Activated CD4-positive, alpha-beta T cell treated with anti-CD3 and anti-CD28 coated beads, Interleukin-2, amount 50 U/mL, for 48 hours (primary cell): ENCODE data around the gene CFAP410.

ENCODE experiments used
- DNase-seq, 2 experiments: peaks; one replicate each; pipeline ENCODE4 v3.0.0-alpha.2; 2020

The CFAP410 gene

DNA sequence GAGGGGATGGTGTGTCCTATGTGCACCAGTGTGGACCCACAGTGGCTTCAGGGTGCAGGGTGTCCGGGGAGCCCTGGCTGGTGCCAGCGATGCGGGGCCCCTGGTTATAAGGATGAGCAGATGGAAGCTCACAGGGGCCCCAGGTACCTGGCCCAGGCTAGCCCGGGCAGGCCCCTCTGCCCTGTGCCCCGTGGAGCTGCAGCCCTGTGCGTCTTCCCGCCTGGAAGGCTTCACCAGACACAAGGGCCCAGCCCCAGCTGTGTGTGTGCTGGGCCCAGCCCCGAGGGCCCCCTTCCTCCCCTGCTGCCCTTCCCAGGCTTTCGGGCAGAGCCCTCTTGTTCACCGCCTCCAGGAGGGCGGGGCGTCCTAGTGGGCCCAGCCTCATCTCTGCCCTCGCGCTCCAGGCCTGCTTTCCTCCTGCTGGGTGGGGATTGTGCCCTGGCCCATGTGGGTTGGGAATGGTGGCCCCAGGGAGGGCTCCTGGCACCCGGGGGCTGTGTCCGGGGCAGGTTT is 23.4 kb downstream of the CFAP410 start:
- no peak for DNase-seq

DNA sequence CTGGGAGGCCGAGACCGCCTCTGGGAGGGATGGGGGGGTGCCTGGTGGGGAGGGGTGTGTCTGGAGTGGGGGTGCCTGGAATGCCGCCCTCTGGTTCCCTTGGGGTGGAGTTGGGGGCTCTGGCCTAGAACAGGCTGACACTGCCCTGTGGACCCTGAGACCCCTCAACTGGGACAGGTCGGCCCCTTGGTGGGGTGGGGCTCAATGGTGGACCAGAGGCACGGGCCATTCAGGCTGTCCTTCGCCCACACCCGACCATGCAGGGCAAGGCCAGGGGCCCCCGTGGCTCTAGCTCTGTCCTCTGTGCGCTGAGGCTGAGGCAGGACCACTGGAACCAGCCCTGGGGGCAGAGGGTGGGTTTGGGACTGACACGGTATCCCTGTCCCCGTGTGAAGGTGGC is 24.6 kb downstream of the CFAP410 start:
- DNase-seq = no peak

- DNase-seq = no peak
These were observed 25.1 kb downstream of the CFAP410 start for GRCh38 chr21:44314128-44314527.

DNA sequence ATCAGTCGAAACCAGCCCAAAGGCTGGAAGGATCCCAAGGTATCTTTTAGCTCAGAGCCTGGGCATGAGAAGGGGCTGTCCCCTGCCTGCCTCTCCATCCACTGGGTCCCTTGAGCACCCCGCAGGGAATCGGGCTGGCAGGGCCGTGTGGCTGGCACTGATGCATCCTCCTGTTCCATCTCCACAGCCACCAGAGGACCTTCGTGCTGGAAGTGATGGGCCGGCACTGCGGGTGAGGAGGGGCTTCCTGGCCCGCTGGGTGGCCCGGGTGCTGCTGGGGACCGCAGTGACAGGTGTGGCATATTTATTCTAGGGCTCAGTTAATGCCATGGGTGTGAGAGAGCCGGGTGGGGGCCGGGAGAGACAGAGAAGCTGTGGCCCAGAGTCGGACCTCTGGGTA is 25.7 kb downstream of the CFAP410 start:
- no peak for DNase-seq

DNA sequence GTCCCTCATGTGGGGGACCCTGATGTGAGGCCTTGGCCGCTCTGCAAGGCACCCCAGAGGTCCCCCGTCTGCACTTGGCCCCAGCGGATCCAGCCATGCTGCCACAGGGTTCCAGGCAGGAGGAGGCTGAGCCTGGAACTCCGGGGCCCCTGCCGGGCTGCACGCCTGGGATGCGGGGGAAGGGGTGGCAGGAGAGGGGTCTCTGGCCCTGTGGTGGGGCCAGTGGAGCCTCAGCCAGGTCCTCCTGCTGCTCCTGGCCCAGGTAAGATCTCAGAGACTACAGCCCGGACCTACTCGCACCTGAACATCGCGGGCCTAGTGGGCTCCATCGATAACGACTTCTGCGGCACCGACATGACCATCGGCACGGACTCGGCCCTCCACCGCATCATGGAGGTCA is 26.5 kb downstream of the CFAP410 start:
- no peak for DNase-seq

DNA sequence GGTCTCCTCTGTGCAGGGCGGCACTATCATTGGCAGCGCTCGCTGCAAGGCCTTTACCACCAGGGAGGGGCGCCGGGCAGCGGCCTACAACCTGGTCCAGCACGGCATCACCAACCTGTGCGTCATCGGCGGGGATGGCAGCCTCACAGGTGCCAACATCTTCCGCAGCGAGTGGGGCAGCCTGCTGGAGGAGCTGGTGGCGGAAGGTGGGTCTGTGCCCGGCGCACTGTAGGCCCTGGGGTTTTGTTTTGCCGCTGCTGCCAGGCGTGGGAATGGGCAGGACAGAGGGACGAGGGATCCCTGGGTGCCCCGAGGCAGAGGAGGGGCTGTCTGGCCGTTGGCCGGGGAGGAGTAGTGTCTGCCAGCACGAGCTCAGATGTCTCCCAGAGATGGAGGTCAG is 27.1 kb downstream of the CFAP410 start:
- no peak for DNase-seq

DNA sequence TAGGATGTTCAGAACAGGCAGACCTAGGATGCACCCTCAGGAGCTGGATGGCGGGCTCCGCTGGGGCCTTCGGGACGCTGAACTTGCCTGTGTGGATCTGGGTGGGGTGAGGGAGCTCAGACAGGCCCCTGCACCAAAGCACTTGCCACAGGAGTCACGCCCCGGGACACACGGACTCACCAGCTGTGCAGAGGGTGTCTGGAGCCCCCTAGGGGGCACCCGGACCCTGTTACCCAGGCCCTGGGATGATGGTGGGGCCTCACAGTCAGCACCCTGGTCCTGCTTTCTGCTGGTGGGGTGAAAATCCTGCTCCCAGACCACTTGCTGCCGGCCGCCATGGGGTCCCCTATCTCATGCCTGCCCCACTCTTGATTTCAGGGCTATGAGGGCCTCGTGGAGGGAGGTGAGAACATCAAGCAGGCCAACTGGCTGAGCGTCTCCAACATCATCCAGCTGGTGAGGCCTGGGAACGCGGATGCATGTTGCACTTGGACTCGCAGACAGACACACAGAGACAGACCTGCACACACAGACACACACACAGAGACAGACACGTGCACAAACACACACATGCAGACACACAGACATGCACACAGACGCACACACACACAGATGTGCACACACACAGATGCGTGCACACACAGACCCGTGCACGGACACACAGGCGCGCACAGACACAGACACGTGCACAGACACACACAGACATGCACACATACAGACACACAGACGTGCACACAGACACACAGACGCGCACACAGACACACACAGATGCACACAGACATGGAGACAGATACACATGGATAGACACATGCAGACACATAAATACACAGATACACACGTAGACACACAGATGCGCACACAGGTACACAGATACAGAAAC is 28.3 kb downstream of the CFAP410 start:
- DNase-seq = no peak

GRCh38 chr21:44306936-44307704 is 32.1 kb downstream of the CFAP410 start:
- DNase-seq = no peak

- DNase-seq = no peak
These were observed 33.5 kb downstream of the CFAP410 start for GRCh38 chr21:44305691-44306090.

- DNase-seq = peak; percentile 48 to 56
These were observed 34.3 kb downstream of the CFAP410 start for GRCh38 chr21:44304877-44305293.

- DNase-seq = no peak
These were observed 35.1 kb downstream of the CFAP410 start for GRCh38 chr21:44304011-44304616.

DNA sequence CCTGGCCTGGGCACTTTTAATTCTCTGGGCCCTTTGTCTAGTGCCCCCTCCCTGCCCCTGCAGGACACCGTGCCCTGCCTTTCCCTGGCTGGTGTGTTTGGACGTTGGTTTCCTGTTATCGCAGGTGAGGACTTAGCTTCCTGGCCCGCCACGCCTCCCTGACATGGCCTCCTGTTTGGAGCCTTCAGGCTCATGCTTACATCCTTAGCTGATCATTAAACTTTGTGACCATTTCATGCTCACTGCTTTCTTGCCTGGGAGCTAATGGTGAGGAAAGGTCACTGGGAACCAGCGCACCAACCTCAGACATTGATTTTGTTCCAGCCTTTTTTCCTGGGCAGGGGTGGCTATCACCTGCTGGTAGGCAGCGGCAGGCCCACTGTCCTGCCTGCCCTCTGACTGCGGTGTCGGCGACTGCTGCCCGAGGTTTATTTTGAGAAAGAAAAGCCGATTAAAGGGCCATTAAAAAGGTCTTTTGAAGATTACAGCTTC is 35.7 kb downstream of the CFAP410 start:
- no peak for DNase-seq

DNA sequence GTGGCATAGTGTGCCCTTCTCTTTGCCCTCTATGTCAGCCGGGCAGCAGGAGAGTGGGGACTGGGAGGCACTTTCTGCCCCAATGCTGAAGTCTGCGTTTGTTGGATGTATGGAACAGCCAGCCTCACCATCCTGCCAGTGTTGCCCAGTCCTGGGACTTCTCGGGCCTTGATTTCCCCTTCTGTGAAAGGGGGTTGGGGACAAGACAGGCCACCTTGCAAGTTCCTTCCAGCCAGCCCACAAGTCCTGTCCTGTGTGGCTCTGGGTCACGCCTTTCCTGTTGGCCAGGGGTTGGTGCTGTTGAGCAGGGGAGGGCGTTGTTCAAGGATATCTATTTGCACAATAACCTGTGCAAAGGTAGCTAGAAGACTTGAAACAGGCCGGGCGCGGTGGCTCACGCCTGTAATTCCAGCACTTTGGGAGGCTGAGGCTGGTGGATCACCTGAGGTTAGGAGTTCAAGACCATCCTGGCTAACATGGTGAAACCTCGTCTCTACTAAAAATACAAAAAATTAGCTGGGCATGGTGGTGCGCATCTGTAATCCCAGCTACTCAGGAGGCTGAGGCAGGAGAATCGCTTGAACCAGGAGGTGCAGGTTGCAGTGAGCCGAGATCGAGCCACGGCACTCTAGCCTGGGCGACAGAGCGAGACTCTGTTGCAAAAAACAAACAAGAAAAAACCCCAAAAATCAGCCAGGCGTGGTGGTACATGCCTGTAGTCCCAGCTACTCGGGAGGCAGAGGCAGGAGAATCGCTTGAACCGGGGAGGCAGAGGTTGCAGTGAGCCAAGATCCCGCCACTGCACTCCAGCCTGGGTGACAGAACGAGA is 36.4 kb downstream of the CFAP410 start:
- peak in 1 of 2 experiments; percentile 21 for DNase-seq

DNA sequence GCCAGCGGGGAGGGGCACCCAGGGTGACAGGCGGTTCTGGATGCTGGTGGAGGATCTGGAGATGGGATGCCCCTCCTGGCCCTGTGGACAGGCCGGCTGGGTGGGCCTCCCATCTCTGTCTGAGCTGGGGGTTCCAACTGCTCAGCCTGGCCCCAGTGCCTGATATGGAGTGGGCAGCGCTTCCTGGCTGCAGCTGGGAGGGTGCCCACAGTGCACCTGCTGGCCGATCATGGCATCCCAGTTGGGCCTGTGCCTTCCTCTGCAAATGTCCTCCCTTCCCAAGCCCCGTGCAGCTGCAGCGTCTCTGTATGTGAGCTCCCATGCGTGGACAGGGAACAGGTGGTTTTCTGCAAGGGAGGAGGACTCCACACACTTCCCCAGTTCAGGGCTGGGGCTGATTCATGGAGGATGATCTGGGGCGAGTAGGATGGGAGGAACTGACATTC is 37.2 kb downstream of the CFAP410 start:
- no peak for DNase-seq

- no peak for DNase-seq
These were observed 38.0 kb downstream of the CFAP410 start for GRCh38 chr21:44301141-44301540.

GRCh38 chr21:44300262-44300959 is 38.8 kb downstream of the CFAP410 start:
- DNase-seq = peak; percentile 72 to 77

DNA sequence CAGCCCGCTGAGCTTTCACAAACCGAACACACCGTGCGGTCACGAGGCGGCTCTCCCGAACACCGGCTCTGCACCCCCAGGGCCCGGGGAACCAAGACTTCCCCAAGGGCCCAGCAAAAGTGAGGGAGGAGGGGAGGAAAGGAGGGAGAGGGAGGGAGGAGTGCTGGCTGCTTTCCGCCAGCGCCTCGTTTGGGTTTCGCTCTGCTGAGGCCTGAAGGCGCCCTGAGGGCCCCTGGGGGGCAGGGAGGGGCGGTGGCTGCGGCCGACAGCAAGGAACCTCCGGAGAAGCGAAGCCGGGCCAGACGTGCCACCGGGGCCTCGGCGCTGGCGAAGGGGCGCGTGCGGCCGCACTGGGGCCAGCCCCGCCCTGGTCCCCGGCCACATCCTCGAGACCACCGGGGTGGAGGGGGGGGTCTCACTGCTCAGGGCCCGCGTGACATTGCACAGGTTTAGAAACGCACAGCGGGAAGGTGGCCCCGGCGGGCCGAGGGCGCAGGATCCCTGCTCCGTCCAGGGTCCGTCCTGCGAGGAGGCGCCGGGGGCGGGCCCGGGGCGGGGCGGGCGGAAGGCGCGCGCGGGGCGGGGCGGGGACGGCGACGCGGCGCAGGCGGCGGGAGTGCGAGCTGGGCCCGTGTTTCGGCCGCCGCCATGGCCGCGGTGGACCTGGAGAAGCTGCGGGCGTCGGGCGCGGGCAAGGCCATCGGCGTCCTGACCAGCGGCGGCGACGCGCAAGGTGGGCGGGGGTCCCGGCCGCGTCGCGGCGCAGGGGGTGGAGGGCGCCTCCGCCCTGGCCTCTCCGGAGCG is 39.5 kb downstream of the CFAP410 start, which contains the start of gene PFKL:
Gene PFKL, plus strand, starts transcription at position 596 of the 804 bp plus-strand sequence. Its CDS starts 53 bp downstream, at position 649.
- DNase-seq = peak; percentile 70 to 78

DNA sequence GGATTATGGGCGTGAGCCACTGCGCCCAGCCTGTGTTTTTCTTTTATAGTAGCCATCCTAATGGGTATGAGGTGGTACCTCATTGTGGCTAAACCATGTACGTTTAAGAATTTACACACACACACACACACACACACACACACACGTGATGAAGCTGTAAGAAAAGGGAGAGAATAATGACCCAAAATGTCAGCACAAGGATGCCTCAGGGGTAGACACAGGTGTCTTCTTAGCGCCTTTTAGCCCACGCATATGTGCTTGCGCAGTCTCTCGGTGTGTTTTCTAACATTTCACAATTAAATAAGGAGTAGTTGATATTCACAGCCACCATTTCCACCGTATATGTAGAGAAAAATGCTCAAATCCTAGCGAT is 40.1 kb downstream of the CFAP410 start:
- DNase-seq = no peak

DNA sequence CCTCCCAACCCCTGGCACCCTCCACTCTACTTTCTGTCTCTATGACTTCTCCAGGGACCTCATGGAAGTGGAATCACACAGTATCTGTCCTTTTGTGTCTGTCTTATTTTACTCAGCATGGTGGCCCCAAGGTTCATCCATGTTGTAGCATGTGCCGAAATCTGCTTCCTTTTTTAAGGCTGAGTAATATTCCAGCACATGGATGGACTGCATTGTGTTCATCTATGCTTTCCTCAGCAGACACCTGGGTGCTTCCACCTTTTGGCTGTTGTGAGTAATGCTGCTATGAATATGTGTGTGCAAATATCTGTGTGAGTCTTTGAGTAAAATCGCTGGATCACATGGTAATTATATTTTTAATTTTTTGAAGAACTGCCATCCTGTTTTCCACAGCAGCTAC is 40.9 kb downstream of the CFAP410 start:
- no peak for DNase-seq

DNA sequence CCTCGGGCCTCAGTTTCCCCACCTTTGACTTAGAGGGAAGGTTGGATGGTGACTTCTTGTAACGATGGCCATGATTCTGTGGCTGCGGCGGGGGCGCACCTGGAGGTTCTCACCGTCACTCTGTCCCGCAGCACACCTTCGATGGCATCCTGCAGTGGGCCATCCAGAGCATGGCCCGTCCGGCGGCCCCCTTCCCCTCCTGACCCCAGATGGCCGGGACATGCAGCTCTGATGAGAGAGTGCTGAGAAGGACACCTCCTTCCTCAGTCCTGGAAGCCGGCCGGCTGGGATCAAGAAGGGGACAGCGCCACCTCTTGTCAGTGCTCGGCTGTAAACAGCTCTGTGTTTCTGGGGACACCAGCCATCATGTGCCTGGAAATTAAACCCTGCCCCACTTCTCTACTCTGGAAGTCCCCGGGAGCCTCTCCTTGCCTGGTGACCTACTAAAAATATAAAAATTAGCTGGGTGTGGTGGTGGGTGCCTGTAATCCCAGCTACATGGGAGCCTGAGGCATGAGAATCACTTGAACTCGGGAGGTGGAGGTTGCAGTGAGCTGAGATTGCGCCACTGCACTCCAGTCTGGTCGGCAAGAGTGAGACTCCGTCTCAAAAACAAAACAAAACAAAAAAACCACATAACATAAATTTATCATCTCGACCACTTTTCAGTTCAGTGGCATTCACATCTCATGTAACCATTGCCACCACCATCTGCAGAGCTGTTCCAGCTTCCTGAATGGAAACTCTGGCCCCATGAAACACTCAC is 41.5 kb downstream of the CFAP410 start:
- peak; percentile 83 to 87 for DNase-seq
